GM12892 (cell line): ENCODE results near the gene TMEM132E.

Experiments
- POLR2A ChIP-seq: IDR thresholded peaks from 2 replicates; pipeline ENCODE4 v1.6.1; 2011; ENCODE audit warnings: low read depth, low read length, control low read depth
- POLR2AphosphoS5 ChIP-seq: IDR thresholded peaks from 2 replicates; pipeline ENCODE4 v1.6.1; 2011; ENCODE audit warnings: low read depth, low read length, control low read depth

DNA sequence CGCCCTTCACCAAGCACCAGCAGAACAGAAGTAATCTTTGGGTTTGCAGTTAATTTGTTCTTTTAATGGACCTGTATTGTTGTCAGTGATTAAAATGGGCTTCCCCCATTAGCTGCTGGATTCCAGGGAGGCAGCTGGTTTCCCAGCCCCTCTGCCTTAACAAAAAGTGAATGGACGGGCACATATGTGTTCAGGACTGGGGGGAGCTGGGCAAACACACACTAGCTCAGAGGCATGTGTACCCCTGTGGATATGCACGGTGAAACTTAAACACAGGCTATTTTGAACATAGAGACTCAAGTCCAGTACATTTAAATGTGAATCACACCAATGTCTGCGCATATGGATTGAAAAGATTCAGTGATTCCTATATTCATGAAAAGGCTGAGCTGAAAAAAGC, 25.5 kb upstream of the TMEM132E start:
- no peak for TF ChIP-seq POLR2AphosphoS5
- no peak for TF ChIP-seq POLR2A
